Eye (tissue), 1 donor: ENCODE measurements around the gene TROAP.
"Not testable (repeated sequence)": the region's sequence is repeated elsewhere in the genome, so short reads cannot be mapped to it uniquely, and the experiment has no call there.

Source experiments
- DNase-seq: peaks from one replicate; pipeline ENCODE4 v3.0.0-alpha.2; 2015

Gene TROAP

GRCh38 chr12:49369411-49370145, 46.5 kb downstream of the TROAP start:
- DNase-seq: peak; percentile 48

GRCh38 chr12:49370539-49370938, 47.5 kb downstream of the TROAP start:
- DNase-seq: no peak

- DNase-seq: no peak
These were observed 52.4 kb downstream of the TROAP start for GRCh38 chr12:49375406-49375805.

- DNase-seq: no peak
These were observed 54.3 kb downstream of the TROAP start for GRCh38 chr12:49377386-49377785.

GRCh38 chr12:49380184-49380583, 57.1 kb downstream of the TROAP start:
- DNase-seq: not testable (repeated sequence)
